Parathyroid adenoma (tissue), 2 donors: Measurements from ENCODE around the gene HDGFL3.

ENCODE experiments used
- H2AFZ ChIP-seq: fragments of 300-600 bp; sonication (generic); one replicate; pipeline ENCODE4 v1.7.0; 2017; ENCODE audit warnings: antibody characterized with exemption, mild to moderate bottlenecking
- H3K27ac ChIP-seq: fragments of 300-600 bp; sonication (generic); one replicate; pipeline ENCODE4 v1.7.0; 2017
- H3K27me3 ChIP-seq: fragments of 300-600 bp; sonication (generic); one replicate; pipeline ENCODE4 v1.7.0; 2017; ENCODE audit warnings: low read length; ENCODE audit not compliant: control insufficient read depth, insufficient read depth
- H3K36me3 ChIP-seq: fragments of 300-600 bp; sonication (generic); one replicate; pipeline ENCODE4 v1.7.0; 2017; ENCODE audit warnings: low read length; ENCODE audit not compliant: control insufficient read depth, insufficient read depth
- H3K4me1 ChIP-seq: fragments of 300-600 bp; sonication (generic); one replicate; pipeline ENCODE4 v1.7.0; 2017; ENCODE audit warnings: control low read depth
- H3K4me2 ChIP-seq: fragments of 300-600 bp; sonication (generic); one replicate; pipeline ENCODE4 v1.7.0; 2017; ENCODE audit warnings: low read length
- H3K4me3 ChIP-seq: fragments of 300-600 bp; sonication (generic); one replicate; pipeline ENCODE4 v1.7.0; 2017; ENCODE audit warnings: low read depth, low read length
- H3K79me2 ChIP-seq: fragments of 300-600 bp; sonication (generic); one replicate; pipeline ENCODE4 v1.7.0; 2017; ENCODE audit warnings: control low read depth
- H3K9ac ChIP-seq: fragments of 300-600 bp; sonication (generic); one replicate; pipeline ENCODE4 v1.7.0; 2017; ENCODE audit warnings: mild to moderate bottlenecking
- H3K9me3 ChIP-seq: fragments of 300-600 bp; sonication (generic); one replicate; pipeline ENCODE4 v1.7.0; 2017; ENCODE audit warnings: low read length; ENCODE audit not compliant: control insufficient read depth
- TF ChIP-seq, protein P1 (sequence below): fragments of 300-600 bp; sonication (generic); IDR thresholded peaks from one replicate; pipeline ENCODE4 v1.7.0; 2017; ENCODE audit warnings: antibody characterized with exemption, mild to moderate bottlenecking
- donor health status: primary hyperparathyroidism.

HDGFL3 gene

DNA sequence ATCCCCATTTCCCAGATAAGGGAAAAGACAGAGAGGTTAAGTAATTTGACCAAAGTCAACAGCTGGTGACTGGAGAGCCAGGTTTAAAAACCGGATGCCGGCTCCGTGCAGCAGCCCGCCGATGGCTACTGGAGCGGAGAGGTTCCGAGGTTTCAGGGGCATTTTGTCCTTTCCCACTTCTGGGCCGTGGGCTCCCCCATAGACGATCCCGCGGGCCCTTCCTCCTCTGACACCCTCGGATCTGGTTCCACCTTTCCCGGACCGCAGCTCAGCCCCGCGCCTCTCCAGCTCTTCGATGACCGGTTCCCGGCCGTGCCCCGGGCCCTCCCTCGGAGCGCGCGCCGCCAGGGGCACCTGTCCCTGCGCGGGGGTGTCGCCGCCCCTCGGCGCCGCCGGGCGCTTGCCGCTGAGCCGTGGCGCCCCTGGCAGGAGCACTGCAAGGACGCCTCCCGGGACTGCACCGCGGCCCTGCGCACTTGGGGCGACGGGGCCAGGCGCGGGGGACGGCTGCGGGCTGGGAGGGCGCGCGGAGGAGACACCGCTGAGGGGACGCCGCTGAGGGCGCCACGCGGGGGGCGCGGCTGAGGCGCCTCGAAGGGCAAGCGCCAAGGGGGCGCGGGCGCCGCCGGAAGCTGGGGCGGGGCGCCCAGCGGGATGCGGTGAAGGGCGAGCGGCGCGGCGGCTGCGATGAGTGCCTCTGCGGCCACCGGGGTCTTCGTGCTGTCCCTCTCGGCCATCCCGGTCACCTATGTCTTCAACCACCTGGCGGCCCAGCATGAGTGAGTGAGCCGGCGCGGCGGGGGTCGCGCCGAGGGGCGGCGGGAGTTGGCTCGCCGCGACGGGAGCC is 100.4 kb downstream of the HDGFL3 start, which contains the start of gene TM6SF1:
TSS of gene TM6SF1 (plus strand) at position 652 of the 847 bp plus-strand sequence. CDS start at position 688, 36 bp downstream.
- no peaks in the 10 kb centered on the region for H3K36me3 ChIP-seq
- H3K9ac ChIP-seq: no peak within 1 kb of the TSS
- TF ChIP-seq, protein P1, sequence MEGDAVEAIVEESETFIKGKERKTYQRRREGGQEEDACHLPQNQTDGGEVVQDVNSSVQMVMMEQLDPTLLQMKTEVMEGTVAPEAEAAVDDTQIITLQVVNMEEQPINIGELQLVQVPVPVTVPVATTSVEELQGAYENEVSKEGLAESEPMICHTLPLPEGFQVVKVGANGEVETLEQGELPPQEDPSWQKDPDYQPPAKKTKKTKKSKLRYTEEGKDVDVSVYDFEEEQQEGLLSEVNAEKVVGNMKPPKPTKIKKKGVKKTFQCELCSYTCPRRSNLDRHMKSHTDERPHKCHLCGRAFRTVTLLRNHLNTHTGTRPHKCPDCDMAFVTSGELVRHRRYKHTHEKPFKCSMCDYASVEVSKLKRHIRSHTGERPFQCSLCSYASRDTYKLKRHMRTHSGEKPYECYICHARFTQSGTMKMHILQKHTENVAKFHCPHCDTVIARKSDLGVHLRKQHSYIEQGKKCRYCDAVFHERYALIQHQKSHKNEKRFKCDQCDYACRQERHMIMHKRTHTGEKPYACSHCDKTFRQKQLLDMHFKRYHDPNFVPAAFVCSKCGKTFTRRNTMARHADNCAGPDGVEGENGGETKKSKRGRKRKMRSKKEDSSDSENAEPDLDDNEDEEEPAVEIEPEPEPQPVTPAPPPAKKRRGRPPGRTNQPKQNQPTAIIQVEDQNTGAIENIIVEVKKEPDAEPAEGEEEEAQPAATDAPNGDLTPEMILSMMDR: no peak
- peak within 1 kb of the TSS; percentile 29 for H3K27ac ChIP-seq
- no peaks in the 10 kb centered on the region for H3K9me3 ChIP-seq
- no peaks in the 10 kb centered on the region for H3K79me2 ChIP-seq
- peak within 1 kb of the TSS; percentile 49 for H3K4me2 ChIP-seq
- peak within 1 kb of the TSS; percentile 53 for H2AFZ ChIP-seq
- H3K27me3 ChIP-seq: no peaks in the 10 kb centered on the region
- no peaks in the 10 kb centered on the region for H3K4me1 ChIP-seq
- peak within 1 kb of the TSS; percentile 26 for H3K4me3 ChIP-seq

DNA sequence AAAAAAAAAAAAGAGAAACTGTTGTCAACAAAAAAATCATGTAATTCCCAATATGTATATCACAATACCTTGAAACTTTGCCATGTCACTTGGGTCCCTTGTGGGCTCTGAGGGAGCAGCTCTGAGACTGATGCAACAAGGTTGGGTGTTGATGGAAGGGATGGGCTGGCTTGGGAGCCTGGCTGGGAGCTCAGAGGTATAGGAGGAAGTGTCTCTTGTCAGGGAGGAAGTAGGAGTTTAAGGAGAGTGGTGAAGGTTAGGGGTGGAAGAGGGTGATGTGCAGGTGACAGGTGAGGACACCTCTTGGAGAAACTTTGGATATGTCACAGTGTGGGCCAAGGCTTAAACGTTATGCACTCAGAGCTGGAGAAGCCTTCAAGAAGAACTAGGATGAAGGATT is 102.2 kb downstream of the HDGFL3 start:
- TF ChIP-seq, protein P1: no peak
- Histone ChIP-seq H3K27me3 (no peaks in the 10 kb centered on the region), H3K27ac (no peak overlapping the region)

DNA sequence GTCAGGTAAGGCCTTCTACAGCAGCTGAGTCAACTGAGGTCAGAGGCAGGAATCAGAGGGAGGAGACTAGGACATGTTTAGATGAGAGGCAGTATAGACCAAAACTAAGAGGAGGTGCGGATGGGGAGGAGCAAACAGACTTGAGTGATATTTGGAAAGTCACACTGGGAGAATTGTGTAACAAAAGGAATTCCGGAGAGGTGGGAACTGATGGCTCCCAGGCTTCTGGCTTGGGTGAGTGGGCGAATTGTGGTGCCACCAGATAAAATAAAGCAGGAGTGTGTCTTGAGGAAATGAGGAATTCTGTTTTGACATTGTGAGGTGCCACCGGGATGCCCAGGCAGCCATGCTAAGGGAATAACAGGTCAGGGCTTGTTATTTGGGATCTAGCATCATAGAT is 103.5 kb downstream of the HDGFL3 start:
- Histone ChIP-seq H2AFZ (no peak overlapping the region), H3K9ac (no peak overlapping the region), H3K36me3 (no peaks in the 10 kb centered on the region), H3K4me1 (no peaks in the 10 kb centered on the region), H3K27me3 (no peaks in the 10 kb centered on the region), H3K27ac (no peak overlapping the region), H3K4me3 (no peak overlapping the region), H3K79me2 (no peaks in the 10 kb centered on the region), H3K4me2 (no peak overlapping the region), H3K9me3 (no peaks in the 10 kb centered on the region)
- TF ChIP-seq, protein P1: no peak

More for the DNA sequence above, 102.2 kb downstream of the HDGFL3 start:
- Histone ChIP-seq H3K4me1 (no peaks in the 10 kb centered on the region), H3K4me3 (no peak overlapping the region), H3K9me3 (no peaks in the 10 kb centered on the region), H2AFZ (no peak overlapping the region), H3K79me2 (no peaks in the 10 kb centered on the region), H3K4me2 (no peak overlapping the region), H3K36me3 (no peaks in the 10 kb centered on the region), H3K9ac (no peak overlapping the region)

DNA sequence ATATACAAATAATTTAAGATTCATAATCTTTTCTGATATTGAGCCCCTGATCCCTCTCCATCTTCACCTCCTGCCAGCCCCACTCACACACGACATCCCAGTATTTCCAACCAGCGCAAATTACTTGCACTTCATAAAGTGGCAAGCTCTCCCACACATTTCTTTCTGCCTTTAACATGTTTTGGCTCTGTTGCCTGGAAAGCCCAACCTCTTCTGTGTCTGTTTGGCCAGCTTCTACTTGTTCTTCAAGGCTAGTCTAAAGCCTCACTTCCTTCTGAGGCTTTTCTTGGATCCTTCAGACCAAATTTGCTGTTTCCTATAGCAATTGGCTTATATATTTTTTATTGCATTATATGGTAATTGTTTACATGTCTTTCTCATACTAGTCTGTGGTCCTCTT is 105.3 kb downstream of the HDGFL3 start:
- no peak overlapping the region for H3K27ac ChIP-seq
- H3K27me3 ChIP-seq: no peaks in the 10 kb centered on the region
- no peak overlapping the region for H2AFZ ChIP-seq

More for the DNA sequence above, 105.3 kb downstream of the HDGFL3 start:
- H3K9me3 ChIP-seq: no peaks in the 10 kb centered on the region
- no peaks in the 10 kb centered on the region for H3K4me1 ChIP-seq
- H3K4me3 ChIP-seq: no peak overlapping the region
- no peak overlapping the region for H3K4me2 ChIP-seq
- no peak overlapping the region for H3K9ac ChIP-seq
- no peaks in the 10 kb centered on the region for H3K79me2 ChIP-seq
- TF ChIP-seq, protein P1: no peak
- H3K36me3 ChIP-seq: no peaks in the 10 kb centered on the region
